HEK293 (cell line): ENCODE data around the gene SETMAR.

Experiments used
- CTCF ChIA-PET: fragments of 350-600 bp; formaldehyde crosslinking; extraction: SDS; loops from one replicate; lab custom pipeline; 2021; ENCODE audit warnings: antibody characterized with exemption; lab: Yijun Ruan, JAX
- POLR2A ChIA-PET: fragments of 300-600 bp; formaldehyde crosslinking; extraction: SDS; loops from one replicate; lab custom pipeline; 2020; ENCODE audit warnings: antibody characterized with exemption, inconsistent platforms; lab: Yijun Ruan, JAX
- H3K27ac ChIP-seq: fragments of 200-500 bp; sonication (Bioruptor generic); 2 replicates; pipeline ENCODE4 v1.5.1; 2014; ENCODE audit warnings: low read depth, low read length, control low read depth, inconsistent platforms; ENCODE audit errors: extremely low read depth
- H3K36me3 ChIP-seq, 2 experiments: fragments of 200-500 bp in 1 of 2; sonication (Bioruptor generic) in 1 of 2; 1 replicate in 1 of 2; 2 replicates in 1 of 2; pipeline ENCODE4 v1.5.1; 2014 to 2017; ENCODE audit warnings: inconsistent platforms in 2 of 2, low read length in 2 of 2; ENCODE audit not compliant: control insufficient read depth in 2 of 2, insufficient read depth in 1 of 2
- H3K4me1 ChIP-seq: fragments of 200-500 bp; sonication (Bioruptor generic); 2 replicates; pipeline ENCODE4 v1.5.1; 2014; ENCODE audit warnings: mild to moderate bottlenecking, low read length, inconsistent platforms; ENCODE audit not compliant: control insufficient read depth, insufficient read depth
- H3K4me3 ChIP-seq: 2 replicates; pipeline ENCODE4 v1.5.1; 2011; ENCODE audit warnings: low read depth, mild to moderate bottlenecking, control low read depth, low read length, moderate library complexity
- H3K9me3 ChIP-seq: fragments of 200-500 bp; sonication (Bioruptor generic); 2 replicates; pipeline ENCODE4 v1.5.1; 2014; ENCODE audit warnings: low read depth, low read length, inconsistent platforms; ENCODE audit not compliant: control insufficient read depth, insufficient read depth
- SP3 ChIP-seq: fragments of 450-650 bp; formaldehyde crosslinking; IDR thresholded peaks from 2 replicates; pipeline ENCODE4 v1.5.1; 2016; ENCODE audit warnings: missing biosample characterization, missing genetic modification characterization
- ZFP3 ChIP-seq: fragments of 450-650 bp; formaldehyde crosslinking; IDR thresholded peaks from 2 replicates; pipeline ENCODE4 v1.5.1; 2016; ENCODE audit warnings: low read depth, missing biosample characterization, missing genetic modification characterization
- ZNF146 ChIP-seq: fragments of 450-650 bp; formaldehyde crosslinking; IDR thresholded peaks from 2 replicates; pipeline ENCODE4 v1.5.1; 2016; ENCODE audit warnings: missing biosample characterization, missing genetic modification characterization
- ZNF16 ChIP-seq: fragments of 450-650 bp; formaldehyde crosslinking; IDR thresholded peaks from 2 replicates; pipeline ENCODE4 v1.5.1; 2016; ENCODE audit warnings: low read depth, missing biosample characterization, missing genetic modification characterization
- ZNF175 ChIP-seq: fragments of 450-650 bp; formaldehyde crosslinking; IDR thresholded peaks from 2 replicates; pipeline ENCODE4 v1.5.1; 2016; ENCODE audit warnings: missing biosample characterization, missing genetic modification characterization
- ZNF184 ChIP-seq: fragments of 450-650 bp; IDR thresholded peaks from 2 replicates; pipeline ENCODE4 v1.5.1; 2018; ENCODE audit warnings: missing biosample characterization, mild to moderate bottlenecking, missing genetic modification characterization
- ZNF2 ChIP-seq: fragments of 450-650 bp; formaldehyde crosslinking; IDR thresholded peaks from 2 replicates; pipeline ENCODE4 v1.5.1; 2016; ENCODE audit warnings: missing biosample characterization, missing genetic modification characterization
- ZNF223 ChIP-seq: fragments of 450-650 bp; formaldehyde crosslinking; IDR thresholded peaks from 2 replicates; pipeline ENCODE4 v1.5.1; 2016; ENCODE audit warnings: missing biosample characterization, missing genetic modification characterization
- ZNF23 ChIP-seq: fragments of 450-650 bp; formaldehyde crosslinking; IDR thresholded peaks from 2 replicates; pipeline ENCODE4 v1.5.1; 2016; ENCODE audit warnings: missing biosample characterization, missing genetic modification characterization, borderline replicate concordance
- ZNF248 ChIP-seq: fragments of 450-650 bp; formaldehyde crosslinking; IDR thresholded peaks from 2 replicates; pipeline ENCODE4 v1.5.1; 2017; ENCODE audit warnings: missing biosample characterization, missing genetic modification characterization
- ZNF391 ChIP-seq: fragments of 450-650 bp; formaldehyde crosslinking; IDR thresholded peaks from 2 replicates; pipeline ENCODE4 v1.5.1; 2016; ENCODE audit warnings: low read depth, missing biosample characterization, missing genetic modification characterization, borderline replicate concordance
- ZNF48 ChIP-seq: fragments of 450-650 bp; formaldehyde crosslinking; IDR thresholded peaks from 2 replicates; pipeline ENCODE4 v1.5.1; 2016; ENCODE audit warnings: missing biosample characterization, missing genetic modification characterization
- ZNF521 ChIP-seq: fragments of 450-650 bp; formaldehyde crosslinking; IDR thresholded peaks from 2 replicates; pipeline ENCODE4 v1.5.1; 2017; ENCODE audit warnings: missing biosample characterization, mild to moderate bottlenecking, missing genetic modification characterization
- ZNF600 ChIP-seq: fragments of 450-650 bp; formaldehyde crosslinking; IDR thresholded peaks from 2 replicates; pipeline ENCODE4 v1.5.1; 2016; ENCODE audit warnings: missing biosample characterization, missing genetic modification characterization
- ZNF626 ChIP-seq: fragments of 450-650 bp; sonication (Bioruptor Pico); formaldehyde crosslinking; IDR thresholded peaks from 2 replicates; pipeline ENCODE4 v1.5.1; 2018; ENCODE audit warnings: missing biosample characterization, missing genetic modification characterization, inconsistent platforms
- TF ChIP-seq, protein P1 (sequence below): fragments of 450-650 bp; formaldehyde crosslinking; conservative IDR thresholded peaks from 2 replicates; pipeline ENCODE4 v1.5.1; 2016; ENCODE audit warnings: low read depth, missing biosample characterization, missing genetic modification characterization
- TF ChIP-seq, protein P2 (sequence below): fragments of 450-650 bp; IDR thresholded peaks from 2 replicates; pipeline ENCODE4 v1.5.1; 2018; ENCODE audit warnings: missing biosample characterization, mild to moderate bottlenecking, missing genetic modification characterization
- TF ChIP-seq, protein P3 (sequence below): fragments of 450-650 bp; formaldehyde crosslinking; IDR thresholded peaks from 2 replicates; pipeline ENCODE4 v1.5.1; 2016; ENCODE audit warnings: missing biosample characterization, missing genetic modification characterization
- TF ChIP-seq, protein P4 (sequence below): fragments of 450-650 bp; formaldehyde crosslinking; IDR thresholded peaks from 2 replicates; pipeline ENCODE4 v1.5.1; 2016; ENCODE audit warnings: missing biosample characterization, missing genetic modification characterization

SETMAR gene

DNA sequence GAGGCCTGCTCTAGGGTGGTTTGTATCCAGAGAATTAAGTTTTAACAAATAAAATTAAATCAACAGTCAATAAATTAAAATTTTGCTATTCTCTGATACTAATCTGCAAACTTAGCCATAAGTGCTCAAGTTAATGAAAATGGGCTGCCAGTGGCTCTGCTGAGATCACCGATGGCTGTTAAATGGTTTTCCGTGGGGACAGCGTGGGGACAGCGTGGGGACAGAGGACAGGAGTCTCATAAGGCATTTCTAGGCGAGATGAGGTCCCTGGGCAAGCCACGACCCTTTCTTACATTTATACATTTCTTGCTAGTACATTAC, 53.0 kb downstream of the SETMAR start:
- Histone ChIP-seq H3K36me3 (no peaks in the 10 kb centered on the region), H3K4me1 (peaks cover 6% of the 10 kb centered on the region; the same call in 1 of the 2 replicates)
- no peak for TF ChIP-seq SP3 (tag by site-specific recombination)
- no peak for TF ChIP-seq ZNF184
- no peak for TF ChIP-seq ZNF626
- TF ChIP-seq ZNF23, result no peak
- TF ChIP-seq, protein P1, sequence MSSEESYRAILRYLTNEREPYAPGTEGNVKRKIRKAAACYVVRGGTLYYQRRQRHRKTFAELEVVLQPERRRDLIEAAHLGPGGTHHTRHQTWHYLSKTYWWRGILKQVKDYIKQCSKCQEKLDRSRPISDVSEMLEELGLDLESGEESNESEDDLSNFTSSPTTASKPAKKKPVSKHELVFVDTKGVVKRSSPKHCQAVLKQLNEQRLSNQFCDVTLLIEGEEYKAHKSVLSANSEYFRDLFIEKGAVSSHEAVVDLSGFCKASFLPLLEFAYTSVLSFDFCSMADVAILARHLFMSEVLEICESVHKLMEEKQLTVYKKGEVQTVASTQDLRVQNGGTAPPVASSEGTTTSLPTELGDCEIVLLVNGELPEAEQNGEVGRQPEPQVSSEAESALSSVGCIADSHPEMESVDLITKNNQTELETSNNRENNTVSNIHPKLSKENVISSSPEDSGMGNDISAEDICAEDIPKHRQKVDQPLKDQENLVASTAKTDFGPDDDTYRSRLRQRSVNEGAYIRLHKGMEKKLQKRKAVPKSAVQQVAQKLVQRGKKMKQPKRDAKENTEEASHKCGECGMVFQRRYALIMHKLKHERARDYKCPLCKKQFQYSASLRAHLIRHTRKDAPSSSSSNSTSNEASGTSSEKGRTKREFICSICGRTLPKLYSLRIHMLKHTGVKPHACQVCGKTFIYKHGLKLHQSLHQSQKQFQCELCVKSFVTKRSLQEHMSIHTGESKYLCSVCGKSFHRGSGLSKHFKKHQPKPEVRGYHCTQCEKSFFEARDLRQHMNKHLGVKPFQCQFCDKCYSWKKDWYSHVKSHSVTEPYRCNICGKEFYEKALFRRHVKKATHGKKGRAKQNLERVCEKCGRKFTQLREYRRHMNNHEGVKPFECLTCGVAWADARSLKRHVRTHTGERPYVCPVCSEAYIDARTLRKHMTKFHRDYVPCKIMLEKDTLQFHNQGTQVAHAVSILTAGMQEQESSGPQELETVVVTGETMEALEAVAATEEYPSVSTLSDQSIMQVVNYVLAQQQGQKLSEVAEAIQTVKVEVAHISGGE, result no peak
- TF ChIP-seq ZNF16 (tag by site-specific recombination), result no peak
- TF ChIP-seq ZNF391, result no peak
- no peak for TF ChIP-seq ZNF175
- TF ChIP-seq, protein P2, sequence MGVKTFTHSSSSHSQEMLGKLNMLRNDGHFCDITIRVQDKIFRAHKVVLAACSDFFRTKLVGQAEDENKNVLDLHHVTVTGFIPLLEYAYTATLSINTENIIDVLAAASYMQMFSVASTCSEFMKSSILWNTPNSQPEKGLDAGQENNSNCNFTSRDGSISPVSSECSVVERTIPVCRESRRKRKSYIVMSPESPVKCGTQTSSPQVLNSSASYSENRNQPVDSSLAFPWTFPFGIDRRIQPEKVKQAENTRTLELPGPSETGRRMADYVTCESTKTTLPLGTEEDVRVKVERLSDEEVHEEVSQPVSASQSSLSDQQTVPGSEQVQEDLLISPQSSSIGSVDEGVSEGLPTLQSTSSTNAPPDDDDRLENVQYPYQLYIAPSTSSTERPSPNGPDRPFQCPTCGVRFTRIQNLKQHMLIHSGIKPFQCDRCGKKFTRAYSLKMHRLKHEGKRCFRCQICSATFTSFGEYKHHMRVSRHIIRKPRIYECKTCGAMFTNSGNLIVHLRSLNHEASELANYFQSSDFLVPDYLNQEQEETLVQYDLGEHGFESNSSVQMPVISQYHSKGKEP, result no peak
- no peak for TF ChIP-seq ZNF600 (tag by site-specific recombination)
- TF ChIP-seq ZNF248 (tag by site-specific recombination), result no peak
- TF ChIP-seq, protein P3, sequence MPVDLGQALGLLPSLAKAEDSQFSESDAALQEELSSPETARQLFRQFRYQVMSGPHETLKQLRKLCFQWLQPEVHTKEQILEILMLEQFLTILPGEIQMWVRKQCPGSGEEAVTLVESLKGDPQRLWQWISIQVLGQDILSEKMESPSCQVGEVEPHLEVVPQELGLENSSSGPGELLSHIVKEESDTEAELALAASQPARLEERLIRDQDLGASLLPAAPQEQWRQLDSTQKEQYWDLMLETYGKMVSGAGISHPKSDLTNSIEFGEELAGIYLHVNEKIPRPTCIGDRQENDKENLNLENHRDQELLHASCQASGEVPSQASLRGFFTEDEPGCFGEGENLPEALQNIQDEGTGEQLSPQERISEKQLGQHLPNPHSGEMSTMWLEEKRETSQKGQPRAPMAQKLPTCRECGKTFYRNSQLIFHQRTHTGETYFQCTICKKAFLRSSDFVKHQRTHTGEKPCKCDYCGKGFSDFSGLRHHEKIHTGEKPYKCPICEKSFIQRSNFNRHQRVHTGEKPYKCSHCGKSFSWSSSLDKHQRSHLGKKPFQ (tag by site-specific recombination), result no peak
- TF ChIP-seq, protein P4, sequence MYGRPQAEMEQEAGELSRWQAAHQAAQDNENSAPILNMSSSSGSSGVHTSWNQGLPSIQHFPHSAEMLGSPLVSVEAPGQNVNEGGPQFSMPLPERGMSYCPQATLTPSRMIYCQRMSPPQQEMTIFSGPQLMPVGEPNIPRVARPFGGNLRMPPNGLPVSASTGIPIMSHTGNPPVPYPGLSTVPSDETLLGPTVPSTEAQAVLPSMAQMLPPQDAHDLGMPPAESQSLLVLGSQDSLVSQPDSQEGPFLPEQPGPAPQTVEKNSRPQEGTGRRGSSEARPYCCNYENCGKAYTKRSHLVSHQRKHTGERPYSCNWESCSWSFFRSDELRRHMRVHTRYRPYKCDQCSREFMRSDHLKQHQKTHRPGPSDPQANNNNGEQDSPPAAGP (tag by site-specific recombination), result no peak
- TF ChIP-seq ZNF2 (tag by site-specific recombination), result no peak
- TF ChIP-seq ZNF223 (tag by site-specific recombination), result no peak
- no peak for TF ChIP-seq ZNF146
- TF ChIP-seq, all 188 proteins: peak for 0
- H3K27ac ChIP-seq, result no peak overlapping the region
- ChIA-PET POLR2A (no interaction called here), CTCF (interaction anchor here (0.5 to 1.3 kb wide), 2 partner anchors 277 to 281 kb away, joined by 3 to 6 read pairs; no protein-coding TSS in a partner anchor)
- no peaks in the 10 kb centered on the region for H3K9me3 ChIP-seq
- no peak overlapping the region for H3K4me3 ChIP-seq

DNA sequence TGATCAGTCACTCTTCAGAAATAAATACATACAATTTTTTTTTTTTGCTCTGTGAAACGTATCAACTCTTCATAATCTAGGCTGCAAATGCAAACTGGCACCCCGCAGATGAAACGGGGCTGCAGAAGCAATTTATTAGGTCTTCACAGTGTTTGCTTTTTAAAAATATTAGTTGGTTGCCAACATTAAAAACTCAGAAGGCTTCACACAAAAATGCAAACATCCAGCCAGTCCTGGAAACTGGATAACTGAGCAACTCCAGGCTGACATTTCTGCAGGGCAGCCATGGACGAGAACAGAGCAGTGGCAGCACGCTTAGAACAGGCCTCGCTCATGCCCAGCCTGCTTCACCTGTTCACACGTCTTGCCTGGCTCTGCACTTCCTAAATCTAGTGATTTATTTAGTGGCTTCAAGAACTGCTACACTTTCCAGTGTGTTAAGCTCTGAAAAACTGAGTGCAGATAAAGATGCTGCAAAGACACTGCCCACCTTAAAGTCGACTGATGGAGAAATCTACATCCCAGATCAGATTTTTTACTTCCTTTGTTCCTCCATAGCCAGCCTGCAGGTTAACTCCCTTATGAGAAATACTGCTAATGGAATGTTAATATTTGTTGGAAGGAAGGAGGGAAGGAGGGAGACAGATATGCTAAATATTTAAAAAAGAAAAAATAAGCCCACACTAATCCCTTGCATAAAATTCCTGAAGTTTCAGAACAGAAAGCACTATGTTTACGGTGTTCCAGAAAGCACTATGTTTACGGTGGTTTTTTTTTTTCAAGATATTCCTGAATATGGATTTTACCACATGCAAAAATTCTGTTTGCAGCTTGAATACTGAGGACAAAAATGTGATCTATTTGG, 53.6 kb downstream of the SETMAR start:
- Histone ChIP-seq H3K4me3 (no peak overlapping the region), H3K27ac (no peak overlapping the region), H3K9me3 (no peaks in the 10 kb centered on the region), H3K4me1 (peaks cover 6% of the 10 kb centered on the region; the same call in 1 of the 2 replicates), H3K36me3 (no peaks in the 10 kb centered on the region)
- CTCF ChIA-PET, result interaction anchor here (0.5 to 2.4 kb wide), 2 partner anchors 277 to 280 kb away, joined by 3 to 10 read pairs; no protein-coding TSS in a partner anchor
- POLR2A ChIA-PET, result no interaction called here
- TF ChIP-seq ZNF521 (no peak), ZNF48 (tag by site-specific recombination) (no peak), ZFP3 (tag by site-specific recombination) (no peak)
- TF ChIP-seq, protein P2, result no peak
- TF ChIP-seq, protein P4 (tag by site-specific recombination), result no peak
